Amygdala (tissue), 56 donors: ENCODE data around the gene ERC2.
"Not testable (repeated sequence)": the region's sequence is repeated elsewhere in the genome, so short reads cannot be mapped to it uniquely, and the experiment has no call there.

Experiments used
- DNase-seq, 56 donors: peaks; one replicate each; lab custom pipeline; 2025; lab: John Stamatoyannopoulos, UW

The ERC2 gene

GRCh38 chr3:56096999-56097398, 371.3 kb downstream of the ERC2 start:
- DNase-seq = no peak

GRCh38 chr3:56094170-56094569, 374.1 kb downstream of the ERC2 start:
- DNase-seq = no peak

GRCh38 chr3:56089739-56090138, 378.5 kb downstream of the ERC2 start:
- no peak for DNase-seq

GRCh38 chr3:56087451-56088053, 380.7 kb downstream of the ERC2 start:
- DNase-seq = no peak

GRCh38 chr3:56086355-56086754, 381.9 kb downstream of the ERC2 start:
- DNase-seq = no peak

GRCh38 chr3:56081246-56081645, 387.0 kb downstream of the ERC2 start:
- DNase-seq = no peak

- no peak for DNase-seq
Observed at GRCh38 chr3:56076746-56077145, 391.5 kb downstream of the ERC2 start.

GRCh38 chr3:56075089-56075488, 393.2 kb downstream of the ERC2 start:
- no peak for DNase-seq

- DNase-seq = no peak
Observed at GRCh38 chr3:56069766-56070165, 398.5 kb downstream of the ERC2 start.

- DNase-seq = not testable (repeated sequence)
Observed at GRCh38 chr3:56066405-56066804, 401.9 kb downstream of the ERC2 start.

GRCh38 chr3:56064684-56065083, 403.6 kb downstream of the ERC2 start:
- DNase-seq = no peak

GRCh38 chr3:56061279-56061626, 407.0 kb downstream of the ERC2 start:
- no peak for DNase-seq

GRCh38 chr3:56060521-56061278, 407.6 kb downstream of the ERC2 start:
- no peak for DNase-seq

GRCh38 chr3:56059731-56060130, 408.5 kb downstream of the ERC2 start:
- no peak for DNase-seq

- no peak for DNase-seq
Observed at GRCh38 chr3:56055951-56056350, 412.3 kb downstream of the ERC2 start.

GRCh38 chr3:56055546-56055945, 412.7 kb downstream of the ERC2 start:
- DNase-seq = no peak

- no peak for DNase-seq
Observed at GRCh38 chr3:56054844-56055243, 413.4 kb downstream of the ERC2 start.

- DNase-seq = no peak
Observed at GRCh38 chr3:56053727-56054126, 414.5 kb downstream of the ERC2 start.

- DNase-seq = no peak
Observed at GRCh38 chr3:56052188-56052587, 416.1 kb downstream of the ERC2 start.

GRCh38 chr3:56051052-56051451, 417.2 kb downstream of the ERC2 start:
- no peak for DNase-seq

- no peak for DNase-seq
Observed at GRCh38 chr3:56048946-56049345, 419.3 kb downstream of the ERC2 start.

GRCh38 chr3:56048331-56048730, 419.9 kb downstream of the ERC2 start:
- no peak for DNase-seq
